Thyroid gland (tissue), 4 donors: Measurements from ENCODE around the gene SRGAP1. TPM values are rescaled to one million over a fixed set of nuclear protein-coding genes. Genes with fewer than 3 reads are reported as not detected.

Experiments
- DNase-seq, 2 donors: peaks; one replicate each; pipeline ENCODE4 v3.0.0-alpha.2; 2019
- H3K27ac ChIP-seq, 3 donors: fragments of 200-600 bp; sonication (generic); 1 replicate in 2 of 3; 2 replicates in 1 of 3; pipeline ENCODE4 v1.5.1; 2016 to 2019; ENCODE audit warnings: mild to moderate bottlenecking in 1 of 3, moderate library complexity in 1 of 3
- H3K27me3 ChIP-seq: fragments of 200-600 bp; sonication (generic); one replicate; pipeline ENCODE4 v1.5.1; 2019
- H3K36me3 ChIP-seq, 2 donors: fragments of 200-600 bp; sonication (generic); one replicate each; pipeline ENCODE4 v1.5.1; 2016 to 2019
- H3K4me1 ChIP-seq, 2 donors: fragments of 200-600 bp; sonication (generic); one replicate each; pipeline ENCODE4 v1.5.1; 2017 to 2019
- H3K4me3 ChIP-seq, 3 donors: fragments of 200-600 bp; sonication (generic); replicated peaks in 1 of 3; 1 replicate in 2 of 3; 2 replicates in 1 of 3; pipeline ENCODE4 v1.5.1; 2016; ENCODE audit warnings: mild to moderate bottlenecking in 1 of 3
- H3K9me3 ChIP-seq: fragments of 200-600 bp; sonication (generic); one replicate; pipeline ENCODE4 v1.5.1; 2017
- POLR2A ChIP-seq, 2 donors: fragments of 450-650 bp; IDR thresholded peaks; one replicate each; pipeline ENCODE4 v1.6.1; 2017; ENCODE audit warnings: antibody characterized with exemption in 2 of 2, mild to moderate bottlenecking in 2 of 2, moderate library complexity in 1 of 2
- WGBS, 2 donors: methylation state at CpG; one replicate each; pipeline ENCODE4 v1.1.5; 2017; 5-methylcytosine and 5-hydroxymethylcytosine counted together
- intact Hi-C: fragments of 100-400 bp; cut with DNase I; formaldehyde crosslinking; loops from one replicate; pipeline ENCODE4 v1.15.1; 2023
- total RNA-seq, 4 donors: library from RNA; depleted of rRNA; stranded (reverse); fragments of >200 nt; gene quantifications; one replicate each; pipeline ENCODE4 v1.2.3, GENCODE V29; 2016
- TF ChIP-seq, protein P1 (sequence below), 6 experiments: fragments of 200-600 bp in 3 of 6; fragments of 450-650 bp in 3 of 6; sonication (generic) in 3 of 6; IDR thresholded peaks; one replicate each; pipeline ENCODE4 v1.5.1; 2016 to 2019; ENCODE audit warnings: antibody characterized with exemption in 6 of 6, mild to moderate bottlenecking in 2 of 6, inconsistent platforms in 1 of 6, moderate library complexity in 1 of 6

Gene SRGAP1
- total RNA-seq, 4 donors from 2014 or later: 14.1 to 26.3 (median 20.9) TPM

DNA sequence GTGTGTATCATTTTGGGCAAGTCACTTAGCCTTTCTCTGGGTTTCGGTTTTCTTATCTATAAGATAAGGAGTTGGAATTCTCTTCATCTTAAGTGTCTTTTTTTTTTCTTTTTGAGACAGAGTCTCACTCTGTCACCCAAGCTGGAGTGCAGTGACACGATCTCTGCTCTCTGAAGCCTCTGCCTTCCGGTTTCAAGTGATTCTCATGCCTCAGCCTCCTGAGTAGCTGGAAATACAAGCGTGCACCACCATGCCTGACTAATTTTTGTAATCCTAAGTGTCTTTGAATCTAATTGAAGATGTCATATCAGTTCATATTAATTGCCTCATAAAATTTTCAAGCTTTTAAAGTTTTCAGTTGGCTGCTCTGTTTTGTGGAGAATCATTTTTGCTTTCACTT lies 4.0 kb downstream of the SRGAP1 start:
- no peak overlapping the region for H3K27ac ChIP-seq
- no peak for TF ChIP-seq POLR2A (IDR thresholded peaks at IDR 0.05)
- TF ChIP-seq, protein P1, sequence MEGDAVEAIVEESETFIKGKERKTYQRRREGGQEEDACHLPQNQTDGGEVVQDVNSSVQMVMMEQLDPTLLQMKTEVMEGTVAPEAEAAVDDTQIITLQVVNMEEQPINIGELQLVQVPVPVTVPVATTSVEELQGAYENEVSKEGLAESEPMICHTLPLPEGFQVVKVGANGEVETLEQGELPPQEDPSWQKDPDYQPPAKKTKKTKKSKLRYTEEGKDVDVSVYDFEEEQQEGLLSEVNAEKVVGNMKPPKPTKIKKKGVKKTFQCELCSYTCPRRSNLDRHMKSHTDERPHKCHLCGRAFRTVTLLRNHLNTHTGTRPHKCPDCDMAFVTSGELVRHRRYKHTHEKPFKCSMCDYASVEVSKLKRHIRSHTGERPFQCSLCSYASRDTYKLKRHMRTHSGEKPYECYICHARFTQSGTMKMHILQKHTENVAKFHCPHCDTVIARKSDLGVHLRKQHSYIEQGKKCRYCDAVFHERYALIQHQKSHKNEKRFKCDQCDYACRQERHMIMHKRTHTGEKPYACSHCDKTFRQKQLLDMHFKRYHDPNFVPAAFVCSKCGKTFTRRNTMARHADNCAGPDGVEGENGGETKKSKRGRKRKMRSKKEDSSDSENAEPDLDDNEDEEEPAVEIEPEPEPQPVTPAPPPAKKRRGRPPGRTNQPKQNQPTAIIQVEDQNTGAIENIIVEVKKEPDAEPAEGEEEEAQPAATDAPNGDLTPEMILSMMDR (IDR thresholded peaks at IDR 0.05): no peak
- DNase-seq: no peak
- H3K9me3 ChIP-seq: no peaks in the 10 kb centered on the region
- peaks cover 11 to 26% of the 10 kb centered on the region in 2 donors for H3K4me1 ChIP-seq
- intact Hi-C loops: loop anchor here (5.0 to 10.0 kb wide), 2 partner anchors 236 to 334 kb away; no protein-coding TSS in a partner anchor
- H3K27me3 ChIP-seq: no peaks in the 10 kb centered on the region
- H3K36me3 ChIP-seq: no peaks in the 10 kb centered on the region
- 53 to 70% methylated on average over 4 of the region's 4 CpGs for WGBS, 2 donors
- no peak overlapping the region for H3K4me3 ChIP-seq

DNA sequence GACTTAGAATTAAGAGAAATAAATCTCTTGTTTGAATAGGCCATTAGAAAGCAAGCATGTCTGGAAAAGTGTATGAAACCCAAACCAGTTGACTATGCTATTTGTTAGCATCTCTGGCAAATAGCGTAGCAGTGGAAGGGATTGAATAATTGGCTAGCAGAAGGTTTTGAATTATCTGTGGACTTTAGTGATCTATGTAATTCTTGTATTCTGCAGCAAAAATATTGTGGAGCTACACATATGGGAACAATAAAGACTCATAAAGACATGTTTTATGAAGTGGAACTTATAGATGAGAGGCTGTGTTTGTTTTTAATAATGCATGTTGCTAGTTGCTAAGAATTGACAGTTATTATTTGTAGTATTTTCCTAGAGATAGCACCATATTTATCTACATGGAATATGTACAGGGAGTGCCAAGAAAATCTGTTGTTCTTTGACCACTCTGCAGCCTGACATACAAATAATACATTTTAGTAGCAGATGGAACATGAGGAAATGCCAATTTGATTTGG lies 4.7 kb downstream of the SRGAP1 start:
- no peaks in the 10 kb centered on the region for H3K36me3 ChIP-seq
- peaks cover 11 to 30% of the 10 kb centered on the region in 2 donors for H3K4me1 ChIP-seq
- DNase-seq: no peak
- no peak overlapping the region for H3K27ac ChIP-seq
- intact Hi-C loops: loop anchor here (5.0 to 10.0 kb wide), 2 partner anchors 236 to 333 kb away; no protein-coding TSS in a partner anchor
- H3K9me3 ChIP-seq: no peaks in the 10 kb centered on the region
- 90 to 95% methylated on average over 1 of the region's 1 CpG for WGBS, 2 donors
- no peak for TF ChIP-seq POLR2A (IDR thresholded peaks at IDR 0.05)
- TF ChIP-seq, protein P1 (IDR thresholded peaks at IDR 0.05): no peak
- no peak overlapping the region for H3K4me3 ChIP-seq
- H3K27me3 ChIP-seq: no peaks in the 10 kb centered on the region

DNA sequence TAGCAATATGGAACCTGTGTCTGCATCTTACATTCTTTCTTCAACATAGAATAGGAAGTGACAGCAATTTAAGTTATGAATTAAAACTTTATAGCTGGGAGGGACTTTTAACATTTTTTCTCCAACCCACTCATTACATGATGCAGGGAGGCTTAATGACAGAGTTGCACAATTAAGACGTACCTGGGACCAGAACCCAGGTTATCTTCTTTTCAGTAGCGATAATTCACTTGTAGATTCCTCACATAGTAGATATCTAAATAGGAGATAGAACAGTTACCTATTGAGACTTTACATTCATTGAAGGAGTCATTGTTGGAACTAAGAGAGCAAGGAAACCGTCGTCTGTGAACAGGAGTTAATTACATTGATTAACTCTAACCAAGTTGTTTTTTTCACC lies 5.1 kb downstream of the SRGAP1 start:
- no peaks in the 10 kb centered on the region for H3K27me3 ChIP-seq
- TF ChIP-seq POLR2A (IDR thresholded peaks at IDR 0.05): no peak
- TF ChIP-seq, protein P1 (IDR thresholded peaks at IDR 0.05): no peak
- WGBS, 2 donors: 91 to 94% methylated on average over 4 of the region's 4 CpGs
- no peaks in the 10 kb centered on the region for H3K36me3 ChIP-seq
- DNase-seq: no peak
- H3K4me1 ChIP-seq: peaks cover 11 to 30% of the 10 kb centered on the region in 2 donors
- H3K4me3 ChIP-seq: no peak overlapping the region
- intact Hi-C loops: loop anchor here (5.0 to 10.0 kb wide), 2 partner anchors 235 to 333 kb away; no protein-coding TSS in a partner anchor
- no peak overlapping the region for H3K27ac ChIP-seq
- H3K9me3 ChIP-seq: no peaks in the 10 kb centered on the region

DNA sequence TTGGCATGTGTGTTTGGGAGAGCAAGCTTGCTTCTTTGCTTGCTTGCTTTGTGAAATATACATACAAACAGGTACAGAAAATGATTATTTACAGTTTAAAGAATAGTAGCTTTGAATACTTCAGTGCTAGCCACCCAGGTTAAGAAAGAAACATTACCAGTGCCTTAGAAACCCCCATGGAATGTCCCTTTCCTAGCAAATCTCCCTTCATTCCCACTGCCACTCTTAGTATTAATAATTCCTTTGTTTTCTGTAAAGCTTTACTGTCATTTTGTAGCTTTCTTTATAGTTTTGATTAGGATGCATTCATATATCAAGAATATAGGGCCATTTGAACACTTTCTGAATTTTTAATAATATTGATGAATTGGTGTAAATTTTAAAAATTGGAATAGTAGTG lies 9.5 kb downstream of the SRGAP1 start:
- peaks cover 10 to 19% of the 10 kb centered on the region in 2 donors for H3K4me1 ChIP-seq
- no peak overlapping the region for H3K4me3 ChIP-seq
- TF ChIP-seq POLR2A (IDR thresholded peaks at IDR 0.05): no peak
- TF ChIP-seq, protein P1 (IDR thresholded peaks at IDR 0.05): no peak
- no peaks in the 10 kb centered on the region for H3K36me3 ChIP-seq
- intact Hi-C loops: no loop called here
- H3K9me3 ChIP-seq: no peaks in the 10 kb centered on the region
- no peak for DNase-seq
- H3K27me3 ChIP-seq: no peaks in the 10 kb centered on the region
- H3K27ac ChIP-seq: no peak overlapping the region

DNA sequence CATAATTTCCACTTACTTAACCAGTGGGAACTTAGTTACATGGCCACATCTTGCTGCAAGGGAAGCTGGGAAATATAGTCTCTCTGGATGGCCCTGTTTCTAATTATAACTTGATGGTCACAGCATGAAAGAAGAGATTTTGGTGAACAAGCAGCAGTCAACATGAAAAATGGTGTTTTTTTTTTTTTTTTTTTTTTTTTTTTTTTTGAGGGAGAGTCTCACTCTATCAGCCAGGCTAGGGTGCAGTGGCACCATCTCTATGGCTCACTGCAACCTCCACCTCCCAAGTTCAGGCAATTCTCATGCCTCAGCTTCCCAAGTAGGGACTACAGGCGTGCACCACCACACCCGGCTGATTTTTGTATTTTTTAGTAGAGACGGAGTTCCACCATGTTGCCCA lies 10.8 kb downstream of the SRGAP1 start:
- Histone ChIP-seq H3K36me3 (no peaks in the 10 kb centered on the region), H3K9me3 (no peaks in the 10 kb centered on the region), H3K27me3 (no peaks in the 10 kb centered on the region), H3K4me3 (no peak overlapping the region), H3K27ac (no peak overlapping the region), H3K4me1 (peaks cover 8 to 17% of the 10 kb centered on the region in 2 donors)
- no peak for DNase-seq
- TF ChIP-seq, protein P1 (IDR thresholded peaks at IDR 0.05): no peak
- TF ChIP-seq POLR2A (IDR thresholded peaks at IDR 0.05): no peak
- intact Hi-C loops: no loop called here
- 90 to 94% methylated on average over 3 of the region's 3 CpGs for WGBS, 2 donors
